Measurements from ENCODE around the gene PPM1D.

GRCh38 chr17:60613325-60613724, 13.3 kb downstream of the PPM1D start:
- TF ChIP-seq CTCF (IDR thresholded peaks at IDR 0.05) (no peak), POLR2A (IDR thresholded peaks at IDR 0.05) (no peak)
